ENCODE data around the gene ATXN1.

DNA sequence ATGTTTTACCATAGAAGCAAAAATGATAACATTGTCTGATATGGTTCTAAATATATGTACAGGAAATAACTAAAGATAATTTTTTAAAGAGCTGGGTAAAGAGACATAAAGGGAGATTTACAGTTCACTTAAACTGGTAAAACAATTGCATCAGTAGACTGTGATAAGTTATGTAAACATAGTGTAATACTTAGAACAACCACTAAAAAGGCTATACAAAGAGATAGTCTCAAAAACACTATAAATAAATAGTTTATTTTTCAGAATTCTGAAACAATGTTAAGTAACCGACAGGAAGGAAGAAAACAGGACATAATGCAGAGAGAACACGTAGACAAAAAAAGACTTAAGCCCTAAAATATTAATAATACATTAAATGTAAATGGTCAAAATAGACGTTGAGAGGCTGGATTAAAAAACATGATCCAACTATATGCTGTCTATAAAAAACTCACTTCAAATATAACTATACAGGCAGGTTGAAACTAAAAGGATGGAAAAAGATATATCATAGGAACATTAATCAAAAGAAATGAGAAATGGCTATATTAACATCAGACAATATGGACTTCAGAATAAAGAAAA lies 32.7 kb upstream of the ATXN1 start:
- TF ChIP-seq, protein P1, sequence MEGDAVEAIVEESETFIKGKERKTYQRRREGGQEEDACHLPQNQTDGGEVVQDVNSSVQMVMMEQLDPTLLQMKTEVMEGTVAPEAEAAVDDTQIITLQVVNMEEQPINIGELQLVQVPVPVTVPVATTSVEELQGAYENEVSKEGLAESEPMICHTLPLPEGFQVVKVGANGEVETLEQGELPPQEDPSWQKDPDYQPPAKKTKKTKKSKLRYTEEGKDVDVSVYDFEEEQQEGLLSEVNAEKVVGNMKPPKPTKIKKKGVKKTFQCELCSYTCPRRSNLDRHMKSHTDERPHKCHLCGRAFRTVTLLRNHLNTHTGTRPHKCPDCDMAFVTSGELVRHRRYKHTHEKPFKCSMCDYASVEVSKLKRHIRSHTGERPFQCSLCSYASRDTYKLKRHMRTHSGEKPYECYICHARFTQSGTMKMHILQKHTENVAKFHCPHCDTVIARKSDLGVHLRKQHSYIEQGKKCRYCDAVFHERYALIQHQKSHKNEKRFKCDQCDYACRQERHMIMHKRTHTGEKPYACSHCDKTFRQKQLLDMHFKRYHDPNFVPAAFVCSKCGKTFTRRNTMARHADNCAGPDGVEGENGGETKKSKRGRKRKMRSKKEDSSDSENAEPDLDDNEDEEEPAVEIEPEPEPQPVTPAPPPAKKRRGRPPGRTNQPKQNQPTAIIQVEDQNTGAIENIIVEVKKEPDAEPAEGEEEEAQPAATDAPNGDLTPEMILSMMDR (IDR thresholded peaks at IDR 0.05): no peak
- TF ChIP-seq EP300 (IDR thresholded peaks at IDR 0.05) (no peak), POLR2A (IDR thresholded peaks at IDR 0.05; ENCODE audit: low read depth) (no peak)
